CD4-positive, alpha-beta memory T cell (primary cell): ENCODE results near the gene INPP5J. TPM values are rescaled to one million over a fixed set of nuclear protein-coding genes. Genes with fewer than 3 reads are reported as not detected.

Source experiments
- CTCF ChIA-PET: fragments of 350-600 bp; sonication (Branson Sonifier 250); formaldehyde crosslinking; loops from one replicate; lab custom pipeline; 2021; ENCODE audit warnings: inconsistent platforms; ENCODE audit not compliant: partially characterized antibody; lab: Charles Lee
- POLR2A ChIA-PET: fragments of 350-600 bp; sonication (Branson Sonifier 250); formaldehyde crosslinking; loops from one replicate; lab custom pipeline; 2021; ENCODE audit not compliant: partially characterized antibody; lab: Charles Lee
- DNase-seq, 5 donors: peaks; one replicate each; pipeline versions ENCODE4 v3.0.0 to v3.0.0-alpha.2; 2020 to 2022; ENCODE audit warnings: mixed read lengths in 1 of 5
- H3K27ac ChIP-seq: one replicate; pipeline ENCODE4 v1.7.0; 2013; ENCODE audit warnings: low read depth, low read length
- H3K27me3 ChIP-seq: 2 replicates; pipeline ENCODE4 v1.7.0; 2013; ENCODE audit warnings: mild to moderate bottlenecking, low read length, moderate library complexity; ENCODE audit not compliant: insufficient read depth
- H3K36me3 ChIP-seq: 2 replicates; pipeline ENCODE4 v1.7.0; 2013; ENCODE audit warnings: mild to moderate bottlenecking, low read length, moderate library complexity; ENCODE audit not compliant: insufficient read depth
- H3K4me1 ChIP-seq: 2 replicates; pipeline ENCODE4 v1.7.0; 2013; ENCODE audit warnings: mild to moderate bottlenecking, low read length, moderate library complexity; ENCODE audit not compliant: insufficient read depth
- H3K4me3 ChIP-seq, 2 donors: one replicate each; pipeline ENCODE4 v1.7.0; 2013; ENCODE audit warnings: low read length in 2 of 2, mild to moderate bottlenecking in 1 of 2
- H3K9me3 ChIP-seq, 2 donors: one replicate each; pipeline ENCODE4 v1.7.0; 2013; ENCODE audit warnings: low read length in 2 of 2, control low read depth in 1 of 2; ENCODE audit not compliant: control insufficient read depth in 1 of 2
- H3K27ac Mint-ChIP-seq, 7 donors: one replicate each; pipeline ENCODE4 v1.8.0; 2020 to 2021; ENCODE audit warnings: mixed read lengths in 7 of 7, mild to moderate bottlenecking in 6 of 7, inconsistent platforms in 3 of 7, moderate library complexity in 3 of 7
- H3K27me3 Mint-ChIP-seq, 2 donors: one replicate each; pipeline ENCODE4 v1.8.0; 2020 to 2021; ENCODE audit warnings: mixed read lengths in 2 of 2
- H3K36me3 Mint-ChIP-seq, 2 donors: one replicate each; pipeline ENCODE4 v1.8.0; 2020 to 2021; ENCODE audit warnings: mixed read lengths in 2 of 2, inconsistent platforms in 1 of 2, mild to moderate bottlenecking in 1 of 2
- H3K4me1 Mint-ChIP-seq, 4 donors: one replicate each; pipeline ENCODE4 v1.8.0; 2020 to 2021; ENCODE audit warnings: mixed read lengths in 4 of 4, mild to moderate bottlenecking in 1 of 4
- H3K4me3 Mint-ChIP-seq, 8 donors: one replicate each; pipeline ENCODE4 v1.8.0; 2020 to 2021; ENCODE audit warnings: mixed read lengths in 8 of 8, mild to moderate bottlenecking in 7 of 8, moderate library complexity in 6 of 8, inconsistent platforms in 3 of 8
- H3K9me3 Mint-ChIP-seq, 8 donors: one replicate each; pipeline ENCODE4 v1.8.0; 2020 to 2021; ENCODE audit warnings: mixed read lengths in 8 of 8, mild to moderate bottlenecking in 5 of 8, inconsistent platforms in 3 of 8, moderate library complexity in 1 of 8
- intact Hi-C: fragments of 100-400 bp; cut with micrococcal nuclease; formaldehyde crosslinking; loops from one replicate; pipeline ENCODE4 v1.15.1; 2023
- polyA plus RNA-seq, 2 donors: library from polyadenylated mRNA; unstranded; fragments of 300-500 nt; fragmentation: Illumina TruSeq; gene quantifications; one replicate each; pipeline ENCODE4 v1.2.3, GENCODE V29; 2021
- total RNA-seq, 2 experiments: library from RNA; stranded (reverse); gene quantifications; one replicate each; pipeline ENCODE4 v1.2.3, GENCODE V29; 2021

The INPP5J gene
- total and polyA plus RNA-seq, 4 experiments from 2014 or later = 0.15 to 0.22 TPM; not detected in 2

- H3K36me3 Mint-ChIP-seq = no peaks in the 10 kb centered on the region
- Histone ChIP-seq H3K27me3 (no peaks in the 10 kb centered on the region), H3K36me3 (no peaks in the 10 kb centered on the region), H3K9me3 (no peaks in the 10 kb centered on the region), H3K27ac (no peak within 1 kb of the TSS), H3K4me3 (no peak within 1 kb of the TSS), H3K4me1 (no peaks in the 10 kb centered on the region)
- intact Hi-C loops = no loop called here
- no peak for DNase-seq
- no peaks in the 10 kb centered on the region for H3K4me1 Mint-ChIP-seq
- ChIA-PET CTCF (no interaction called here), POLR2A (no interaction called here)
- peak within 1 kb of the TSS in 1 of 7 donors; percentile 47 for H3K27ac Mint-ChIP-seq
- H3K4me3 Mint-ChIP-seq = no peak within 1 kb of the TSS
- peaks cover 0 to 3% (median 0%) of the 10 kb centered on the region in 8 donors for H3K9me3 Mint-ChIP-seq
- H3K27me3 Mint-ChIP-seq = peaks cover 0 to 4% of the 10 kb centered on the region in 2 donors
Measured at GRCh38 chr22:31139866-31140716, 17.3 kb downstream of the INPP5J start, which contains the start of gene PLA2G3. TSS of gene PLA2G3 (minus strand) at chr22:31140508. CDS start at chr22:31140354, 154 bp downstream.

DNA sequence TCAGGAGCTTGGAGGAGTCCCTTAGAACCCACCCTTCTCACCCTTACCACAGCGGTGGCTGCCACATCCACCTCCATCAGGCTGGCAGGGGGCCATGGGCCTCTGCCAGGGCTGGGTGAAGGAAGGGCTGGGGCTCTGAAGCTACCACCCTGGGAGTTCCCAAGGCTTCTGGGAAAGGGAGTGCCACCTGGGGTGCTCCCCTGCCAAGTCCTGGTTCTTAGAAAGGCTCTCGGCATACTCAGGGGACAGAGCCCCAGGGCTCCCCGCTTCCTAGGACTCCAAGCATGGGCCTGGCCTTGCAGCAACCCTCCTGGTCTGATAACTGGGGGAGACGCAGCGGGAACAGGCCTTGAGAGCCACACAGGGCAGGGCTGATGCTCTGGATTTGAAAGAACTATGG is 18.0 kb downstream of the INPP5J start:
- no peaks in the 10 kb centered on the region for H3K4me1 Mint-ChIP-seq
- H3K4me3 Mint-ChIP-seq = no peak overlapping the region
- POLR2A ChIA-PET = no interaction called here
- Histone ChIP-seq H3K9me3 (no peaks in the 10 kb centered on the region), H3K4me3 (no peak overlapping the region), H3K36me3 (no peaks in the 10 kb centered on the region), H3K27ac (no peak overlapping the region), H3K27me3 (no peaks in the 10 kb centered on the region), H3K4me1 (no peaks in the 10 kb centered on the region)
- CTCF ChIA-PET = no interaction called here
- intact Hi-C loops = no loop called here
- H3K9me3 Mint-ChIP-seq = peaks cover 0 to 6% (median 0%) of the 10 kb centered on the region in 8 donors
- H3K27me3 Mint-ChIP-seq = peaks cover 0 to 4% of the 10 kb centered on the region in 2 donors
- DNase-seq = no peak
- H3K27ac Mint-ChIP-seq = no peak overlapping the region
- H3K36me3 Mint-ChIP-seq = no peaks in the 10 kb centered on the region

DNA sequence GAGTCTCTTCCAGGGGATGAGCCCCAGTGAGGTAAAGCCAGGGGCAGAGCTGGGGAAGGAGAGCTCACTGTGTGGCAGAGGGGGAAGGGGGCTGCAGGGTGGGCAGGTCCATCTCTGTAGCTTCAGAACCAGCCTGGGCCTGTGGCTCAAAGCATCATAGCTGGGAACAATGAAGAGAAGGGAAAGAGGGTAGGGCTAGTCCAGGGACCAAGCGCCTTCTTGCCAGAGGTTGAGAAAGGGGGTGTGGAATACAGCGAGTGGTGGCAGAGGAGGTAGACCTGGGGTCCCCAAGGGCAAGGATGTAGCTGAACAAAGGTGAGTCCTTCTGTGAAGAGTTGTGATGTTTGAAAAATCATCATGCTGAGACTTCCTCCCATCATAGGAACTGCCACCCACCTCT is 18.8 kb downstream of the INPP5J start:
- H3K4me1 Mint-ChIP-seq = no peaks in the 10 kb centered on the region
- H3K36me3 Mint-ChIP-seq = no peaks in the 10 kb centered on the region
- no peaks in the 10 kb centered on the region for H3K9me3 ChIP-seq
- H3K27ac ChIP-seq = no peak overlapping the region
- peaks cover 0 to 6% (median 0%) of the 10 kb centered on the region in 8 donors for H3K9me3 Mint-ChIP-seq
- no peak overlapping the region for H3K4me3 ChIP-seq
- no peaks in the 10 kb centered on the region for H3K36me3 ChIP-seq
- H3K4me3 Mint-ChIP-seq = no peak overlapping the region
- H3K27ac Mint-ChIP-seq = no peak overlapping the region
- intact Hi-C loops = no loop called here
- ChIA-PET CTCF (no interaction called here), POLR2A (no interaction called here)
- no peaks in the 10 kb centered on the region for H3K27me3 ChIP-seq
- H3K4me1 ChIP-seq = no peaks in the 10 kb centered on the region
- no peak for DNase-seq
- peaks cover 0 to 4% of the 10 kb centered on the region in 2 donors for H3K27me3 Mint-ChIP-seq

DNA sequence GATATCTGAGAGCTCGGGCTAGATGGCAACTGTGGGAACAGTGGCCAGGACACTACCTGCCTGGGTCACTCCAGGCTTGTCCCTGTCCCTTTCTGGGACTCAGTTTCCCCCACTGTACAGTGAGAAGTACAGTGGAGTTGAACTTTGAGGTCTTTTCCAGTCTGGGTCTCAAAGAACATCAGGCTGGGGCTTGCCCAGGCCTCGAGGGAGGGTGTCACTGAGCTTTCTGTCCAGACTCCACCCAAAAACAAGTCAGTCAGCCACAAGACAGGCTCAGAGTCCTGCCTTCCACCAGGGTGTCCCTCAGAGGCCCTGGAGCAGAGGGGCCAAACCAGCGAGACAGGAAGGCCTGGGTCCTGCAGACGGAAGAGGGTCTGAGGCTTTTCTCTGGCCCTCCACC is 19.5 kb downstream of the INPP5J start:
- Histone ChIP-seq H3K4me1 (no peaks in the 10 kb centered on the region), H3K4me3 (no peak overlapping the region), H3K27ac (no peak overlapping the region), H3K36me3 (no peaks in the 10 kb centered on the region), H3K9me3 (no peaks in the 10 kb centered on the region), H3K27me3 (no peaks in the 10 kb centered on the region)
- Mint-ChIP-seq H3K36me3 (no peaks in the 10 kb centered on the region), H3K9me3 (peaks cover 0 to 10% (median 0%) of the 10 kb centered on the region in 8 donors), H3K4me3 (no peak overlapping the region), H3K4me1 (no peaks in the 10 kb centered on the region), H3K27me3 (peaks cover 0 to 3% of the 10 kb centered on the region in 2 donors), H3K27ac (no peak overlapping the region)
- CTCF ChIA-PET = no interaction called here
- intact Hi-C loops = no loop called here
- POLR2A ChIA-PET = no interaction called here
- no peak for DNase-seq

GRCh38 chr22:31143038-31143437 is 20.3 kb downstream of the INPP5J start:
- no peak overlapping the region for H3K4me3 ChIP-seq
- CTCF ChIA-PET = no interaction called here
- no peaks in the 10 kb centered on the region for H3K27me3 ChIP-seq
- H3K36me3 ChIP-seq = no peaks in the 10 kb centered on the region
- no peaks in the 10 kb centered on the region for H3K36me3 Mint-ChIP-seq
- POLR2A ChIA-PET = no interaction called here
- no peaks in the 10 kb centered on the region for H3K9me3 ChIP-seq
- no peaks in the 10 kb centered on the region for H3K4me1 ChIP-seq
- H3K4me1 Mint-ChIP-seq = no peaks in the 10 kb centered on the region
- H3K27ac ChIP-seq = no peak overlapping the region
- no peak overlapping the region for H3K27ac Mint-ChIP-seq
- H3K4me3 Mint-ChIP-seq = no peak overlapping the region
- peaks cover 0 to 3% of the 10 kb centered on the region in 2 donors for H3K27me3 Mint-ChIP-seq
- intact Hi-C loops = no loop called here
- peaks cover 0 to 15% (median 1%) of the 10 kb centered on the region in 8 donors for H3K9me3 Mint-ChIP-seq
- DNase-seq = no peak

DNA sequence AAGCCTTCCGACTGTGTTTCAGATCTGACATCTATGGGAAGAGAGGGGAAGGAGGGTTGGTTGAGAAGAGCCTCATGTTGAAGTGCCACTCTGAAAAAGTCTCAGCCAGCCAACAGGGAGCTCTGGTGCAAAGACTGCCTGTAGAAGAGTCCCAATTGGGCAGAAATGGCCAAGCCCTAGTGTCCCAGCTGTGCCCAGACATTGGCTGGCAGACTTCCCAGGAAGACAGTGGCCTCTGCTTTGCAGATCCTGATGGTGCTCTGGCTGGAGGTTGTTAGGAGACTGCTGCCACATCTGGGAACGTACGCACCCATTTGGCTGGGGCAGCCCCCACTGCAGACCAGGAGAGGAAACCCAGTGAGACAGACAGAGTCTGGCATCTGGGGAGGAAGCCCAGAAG is 20.8 kb downstream of the INPP5J start:
- H3K4me1 ChIP-seq = no peaks in the 10 kb centered on the region
- H3K4me3 Mint-ChIP-seq = no peak overlapping the region
- H3K27me3 ChIP-seq = no peaks in the 10 kb centered on the region
- no peak overlapping the region for H3K27ac Mint-ChIP-seq
- ChIA-PET CTCF (no interaction called here), POLR2A (no interaction called here)
- no peak for DNase-seq
- no peak overlapping the region for H3K4me3 ChIP-seq
- H3K36me3 ChIP-seq = no peaks in the 10 kb centered on the region
- H3K9me3 ChIP-seq = no peaks in the 10 kb centered on the region
- H3K27ac ChIP-seq = no peak overlapping the region
- H3K9me3 Mint-ChIP-seq = peaks cover 0 to 15% (median 1%) of the 10 kb centered on the region in 8 donors
- H3K27me3 Mint-ChIP-seq = peaks cover 0 to 1% of the 10 kb centered on the region in 2 donors
- no peaks in the 10 kb centered on the region for H3K36me3 Mint-ChIP-seq
- intact Hi-C loops = no loop called here
- no peaks in the 10 kb centered on the region for H3K4me1 Mint-ChIP-seq

DNA sequence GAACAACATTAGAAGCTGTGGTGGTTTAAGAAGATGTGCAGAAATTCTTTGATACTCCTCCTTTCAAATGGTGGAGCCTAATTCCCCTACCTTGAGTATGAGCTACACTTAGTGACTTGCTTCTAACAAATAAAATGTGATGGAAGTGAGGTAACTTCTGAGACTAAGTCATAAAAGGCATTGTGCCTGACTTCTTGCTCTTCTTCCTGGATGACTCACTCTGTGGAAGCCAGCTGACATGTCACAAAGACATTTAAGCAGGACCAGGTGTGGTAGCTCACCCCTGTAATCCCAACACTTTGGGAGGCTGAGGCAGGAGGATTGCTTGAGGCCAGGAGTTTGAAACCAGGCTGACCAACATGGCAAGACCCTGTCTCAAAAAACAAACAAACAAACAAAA is 21.5 kb downstream of the INPP5J start:
- H3K4me1 ChIP-seq = no peaks in the 10 kb centered on the region
- no peaks in the 10 kb centered on the region for H3K4me1 Mint-ChIP-seq
- no peaks in the 10 kb centered on the region for H3K9me3 ChIP-seq
- intact Hi-C loops = no loop called here
- no peak overlapping the region for H3K4me3 Mint-ChIP-seq
- H3K36me3 Mint-ChIP-seq = no peaks in the 10 kb centered on the region
- CTCF ChIA-PET = interaction anchor here (0.7 kb wide), 1 partner anchor 36 kb away, joined by 3 read pairs; no protein-coding TSS in a partner anchor
- no peak overlapping the region for H3K27ac ChIP-seq
- DNase-seq = no peak
- no peaks in the 10 kb centered on the region for H3K27me3 ChIP-seq
- H3K9me3 Mint-ChIP-seq = peaks cover 0 to 15% (median 1%) of the 10 kb centered on the region in 8 donors
- no peak overlapping the region for H3K27ac Mint-ChIP-seq
- no peak overlapping the region for H3K4me3 ChIP-seq
- H3K36me3 ChIP-seq = no peaks in the 10 kb centered on the region
- POLR2A ChIA-PET = no interaction called here
- peaks cover 1% of the 10 kb centered on the region in 2 donors for H3K27me3 Mint-ChIP-seq
